Erythroblast (primary cell): ENCODE data around the gene PACC1.

Experiments
- GATA1 ChIP-seq: IDR thresholded peaks from 2 replicates; pipeline ENCODE4 v1.6.1; 2011; ENCODE audit warnings: low read depth, mild to moderate bottlenecking, control low read depth, low read length, moderate library complexity
- POLR2A ChIP-seq: IDR thresholded peaks from 2 replicates; pipeline ENCODE4 v1.6.1; 2011; ENCODE audit warnings: mild to moderate bottlenecking, low read length

- no peak for TF ChIP-seq POLR2A
- TF ChIP-seq GATA1, result no peak
Observed at GRCh38 chr1:212461916-212462660, 47.4 kb upstream of the PACC1 start.
